HepG2 (cell line): Measurements from ENCODE around the gene TRMU. TPM values are rescaled to one million over a fixed set of nuclear protein-coding genes. Genes with fewer than 3 reads are reported as not detected.
A peak's percentile ranks its signal among the peaks of the same experiment; 100 is the strongest.

Source experiments
- BRF2 ChIP-seq: sonication (generic); formaldehyde crosslinking; IDR thresholded peaks from 2 replicates; pipeline ENCODE4 v1.8.1; 2022; ENCODE audit warnings: mild to moderate bottlenecking, missing genetic modification reagents
- GABPA ChIP-seq, 2 experiments: IDR thresholded peaks; 2 replicates each; pipeline ENCODE4 v1.6.1; 2011 to 2016; ENCODE audit warnings: low read depth in 2 of 2, low read length in 1 of 2, missing biosample characterization in 1 of 2, missing genetic modification characterization in 1 of 2
- HCFC1 ChIP-seq: fragments of 150-350 bp; IDR thresholded peaks from 2 replicates; pipeline ENCODE4 v1.6.1; 2014; ENCODE audit warnings: low read depth, low read length
- IRX3 ChIP-seq: sonication (generic); formaldehyde crosslinking; IDR thresholded peaks from 2 replicates; pipeline ENCODE4 v1.8.1; 2023; ENCODE audit warnings: mild to moderate bottlenecking, low read depth, missing genetic modification reagents, borderline replicate concordance
- ONECUT2 ChIP-seq: sonication (generic); formaldehyde crosslinking; IDR thresholded peaks from 2 replicates; pipeline ENCODE4 v1.4.0; 2020; ENCODE audit warnings: missing genetic modification reagents
- PLRG1 ChIP-seq: fragments of 450-650 bp; conservative IDR thresholded peaks from 2 replicates; pipeline ENCODE4 v1.6.1; 2016
- PRDM15 ChIP-seq: sonication (generic); formaldehyde crosslinking; IDR thresholded peaks from 2 replicates; pipeline ENCODE4 v1.4.0; 2020; ENCODE audit warnings: missing genetic modification reagents
- RARA ChIP-seq: IDR thresholded peaks from 2 replicates; pipeline ENCODE4 v1.6.1; 2016; ENCODE audit warnings: missing genetic modification reagents, missing compliant biosample characterization
- RXRA ChIP-seq: sonication (generic); formaldehyde crosslinking; IDR thresholded peaks from 2 replicates; pipeline ENCODE4 v1.5.1; 2020; ENCODE audit warnings: missing genetic modification reagents
- SRF ChIP-seq: IDR thresholded peaks from 2 replicates; pipeline ENCODE4 v1.6.1; 2011; ENCODE audit warnings: mild to moderate bottlenecking, low read depth, low read length, moderate library complexity
- TFDP2 ChIP-seq: sonication (generic); formaldehyde crosslinking; IDR thresholded peaks from 2 replicates; pipeline ENCODE4 v1.4.0; 2020; ENCODE audit warnings: missing genetic modification reagents
- USF2 ChIP-seq, 2 experiments: sonication (generic) in 1 of 2; formaldehyde crosslinking in 1 of 2; IDR thresholded peaks; 2 replicates each; pipeline versions ENCODE4 v1.5.1 to v1.6.1; 2011 to 2020; ENCODE audit warnings: borderline replicate concordance in 1 of 2, low read depth in 1 of 2, low read length in 1 of 2, mild to moderate bottlenecking in 1 of 2, missing genetic modification reagents in 1 of 2, moderate library complexity in 1 of 2
- ZNF260 ChIP-seq: sonication (generic); formaldehyde crosslinking; IDR thresholded peaks from 2 replicates; pipeline ENCODE4 v1.4.0; 2020; ENCODE audit warnings: missing genetic modification reagents, low read depth, mild to moderate bottlenecking, borderline replicate concordance
- ZNF431 ChIP-seq: sonication (generic); formaldehyde crosslinking; IDR thresholded peaks from 2 replicates; pipeline ENCODE4 v1.9.0; 2022; ENCODE audit warnings: missing genetic modification reagents, low read depth, mild to moderate bottlenecking, borderline replicate concordance
- ZNF605 ChIP-seq: sonication (generic); formaldehyde crosslinking; IDR thresholded peaks from 2 replicates; pipeline ENCODE4 v1.8.0; 2022; ENCODE audit warnings: mild to moderate bottlenecking, missing genetic modification reagents
- ZNF670 ChIP-seq: sonication (generic); formaldehyde crosslinking; IDR thresholded peaks from 2 replicates; pipeline ENCODE4 v1.8.0; 2022; ENCODE audit warnings: mild to moderate bottlenecking, missing genetic modification reagents, borderline replicate concordance
- ZNF710 ChIP-seq: sonication (generic); formaldehyde crosslinking; IDR thresholded peaks from 2 replicates; pipeline ENCODE4 v1.5.0; 2020; ENCODE audit warnings: mild to moderate bottlenecking, missing genetic modification reagents, borderline replicate concordance
- polyA plus RNA-seq, 8 experiments: library from polyadenylated mRNA; depleted of rRNA in 3 of 8; stranded (reverse) in 7 of 8; unstranded in 1 of 8; fragments of >200 nt; fragmentation: Illumina TruSeq in 4 of 8; extraction: Trizol in 4 of 8; gene quantifications; 2 replicates each; pipeline versions ENCODE4 v1.2.1 to v1.2.3, GENCODE V29; 2011 to 2016; ENCODE audit warnings: low read depth in 4 of 8, missing spikeins in 1 of 8, mixed read lengths in 1 of 8; ENCODE audit not compliant: insufficient read depth in 1 of 8
- total RNA-seq, 5 experiments: library from RNA; depleted of rRNA; stranded (reverse); fragments of >200 nt; fragmentation: Illumina TruSeq; extraction: Trizol; gene quantifications; 2 replicates each; pipeline ENCODE4 v1.2.3, GENCODE V29; 2016; ENCODE audit warnings: low read depth in 1 of 5

TRMU gene
- total and polyA plus RNA-seq, 2 of the 13 experiments (the other 11 are each of a cell fraction or from before 2014, with no cell fraction given): 31.0 to 50.2 TPM

GRCh38 chr22:46377525-46378425 is 42.3 kb downstream of the TRMU start (continued):
- TF ChIP-seq TFDP2 (peak; percentile 53; the same call in 1 of the 2 replicates), USF2 (IDR thresholded peaks at IDR 0.05; ENCODE audit: low read depth, low read length) (no peak), USF2 (CRISPR knock-in tag; IDR thresholded peaks at IDR 0.05; ENCODE audit: borderline replicate concordance) (no peak), RXRA (CRISPR knock-in tag) (peak; percentile 99), ZNF260 (CRISPR knock-in tag) (no peak), BRF2 (no peak), GABPA (IDR thresholded peaks at IDR 0.05; ENCODE audit: low read depth, low read length) (no peak), GABPA (CRISPR knock-in tag; IDR thresholded peaks at IDR 0.05; ENCODE audit: low read depth) (no peak), ZNF431 (CRISPR knock-in tag) (no peak), ZNF710 (CRISPR knock-in tag) (no peak), SRF (peak; percentile 59; the same call in 1 of the 2 replicates), ZNF670 (CRISPR knock-in tag) (no peak), PLRG1 (no peak), HCFC1 (no peak), ONECUT2 (CRISPR knock-in tag) (no peak), RARA (CRISPR knock-in tag) (peak; percentile 98), ZNF605 (CRISPR knock-in tag) (no peak), PRDM15 (CRISPR knock-in tag) (no peak), IRX3 (CRISPR knock-in tag) (no peak)
